Measurements from ENCODE around the gene MYBPC3. TPM values are rescaled to one million over a fixed set of nuclear protein-coding genes. Genes with fewer than 3 reads are reported as not detected.
A peak's percentile ranks its signal among the peaks of the same experiment; 100 is the strongest.

The MYBPC3 gene
- total RNA-seq (2021) (0.07 TPM in 2 of 3 replicates, not detected in the other), Bru-seq, nascent RNA (percentile 0 among the genes with signal in this experiment)
- long read RNA-seq, experiment 1 = 0 reads
- long read RNA-seq, experiment 2 = 0 reads
- long read RNA-seq, experiment 3 = 0 reads

DNA sequence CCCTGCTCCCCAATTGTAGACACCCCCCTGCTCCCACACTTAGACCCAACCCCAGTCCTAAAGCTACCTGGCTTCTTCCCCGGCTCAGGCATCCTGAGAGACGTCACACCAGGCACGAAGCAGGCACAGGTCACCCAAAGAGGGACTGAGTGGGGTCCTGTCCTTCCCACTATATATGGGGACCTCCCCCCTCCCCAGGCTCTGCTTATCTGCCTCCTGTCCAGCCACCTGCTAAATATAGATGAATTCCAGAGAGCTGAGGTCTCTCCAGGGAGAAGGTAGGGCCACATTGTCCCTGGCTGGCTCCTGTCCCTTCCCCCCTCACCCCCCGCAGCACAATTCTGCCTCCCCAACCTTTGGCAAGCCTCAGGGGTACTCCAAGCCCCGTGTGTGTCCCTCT, at the start of gene MYBPC3:
Gene MYBPC3, minus strand, starts transcription at position 147 of the 400 bp plus-strand sequence. Its CDS starts 55 bp downstream, at position 92.
- H3K9me3 Mint-ChIP-seq = no peaks in the 10 kb centered on the region
- ChIA-PET CTCF (interaction anchor here (1.2 kb wide), 1 partner anchor 119 kb away, joined by 3 read pairs; no protein-coding TSS in a partner anchor), POLR2A (no interaction called here)
- no peak within 1 kb of the TSS for H3K4me3 Mint-ChIP-seq
- no peak for ATAC-seq
- DNase-seq (ENCODE audit: low spot score) = no peak
- no peaks in the 10 kb centered on the region for H3K36me3 Mint-ChIP-seq
- H3K27me3 Mint-ChIP-seq (ENCODE audit: low read depth) = no peaks in the 10 kb centered on the region
- H3K4me1 Mint-ChIP-seq = peaks cover 13% of the 10 kb centered on the region
- TF ChIP-seq CREM (CRISPR knock-in tag; IDR thresholded peaks at IDR 0.05) (no peak), ZNF512 (CRISPR knock-in tag; IDR thresholded peaks at IDR 0.05; ENCODE audit: borderline replicate concordance) (no peak), PRRX2 (CRISPR knock-in tag; IDR thresholded peaks at IDR 0.05) (no peak), CDX4 (CRISPR knock-in tag; IDR thresholded peaks at IDR 0.05; ENCODE audit: borderline replicate concordance) (no peak), STAT6 (CRISPR knock-in tag; conservative IDR thresholded peaks at IDR 0.05; ENCODE audit: low read depth) (no peak)
- H3K27ac Mint-ChIP-seq = no peak within 1 kb of the TSS

DNA sequence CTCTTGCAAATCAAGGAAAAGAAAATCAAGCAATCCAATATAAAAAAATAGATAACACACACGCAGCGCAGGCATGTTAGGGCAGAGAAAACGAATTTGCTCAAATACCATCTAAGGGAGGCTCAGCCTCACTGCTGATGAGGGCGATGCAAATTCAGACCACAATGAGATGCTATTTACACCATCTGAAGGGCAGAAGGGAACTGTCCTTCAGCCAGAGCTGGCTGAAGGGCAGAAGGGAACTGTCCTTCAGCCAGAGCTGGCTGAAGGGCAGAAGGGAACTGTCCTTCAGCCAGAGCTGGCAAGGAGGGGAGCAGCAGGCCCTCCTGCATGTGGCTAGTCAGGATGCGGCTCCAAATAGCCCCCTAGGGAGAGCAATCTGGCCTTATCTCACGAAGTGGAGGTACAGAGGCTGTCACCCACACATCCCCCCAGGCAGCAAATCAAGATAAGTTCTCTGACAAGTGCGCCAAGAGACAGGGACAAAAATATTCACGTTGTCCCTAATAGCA, 48.3 kb upstream of the MYBPC3 start:
- no peaks in the 10 kb centered on the region for H3K9me3 Mint-ChIP-seq
- ATAC-seq (peak; percentile 56), DNase-seq (ENCODE audit: low spot score) (no peak)
- ChIA-PET POLR2A (interaction anchor here (0.6 to 1.5 kb wide), 3 partner anchors 24 to 315 kb away, joined by 3 to 8 read pairs (median 3); no protein-coding TSS in a partner anchor), CTCF (interaction anchor here (0.6 to 3.3 kb wide), 10 partner anchors 10 to 488 kb away, joined by 3 to 20 read pairs (median 5); no protein-coding TSS in a partner anchor)
- peak overlapping the region; percentile 79 for H3K4me3 Mint-ChIP-seq
- H3K36me3 Mint-ChIP-seq = no peaks in the 10 kb centered on the region
- H3K27me3 Mint-ChIP-seq (ENCODE audit: low read depth) = no peaks in the 10 kb centered on the region
- peak overlapping the region; percentile 97 for H3K27ac Mint-ChIP-seq
- peaks cover 31% of the 10 kb centered on the region for H3K4me1 Mint-ChIP-seq
- TF ChIP-seq JAZF1 (CRISPR knock-in tag; IDR thresholded peaks at IDR 0.05) = no peak
- no peak for TF ChIP-seq ZBTB43 (CRISPR knock-in tag; IDR thresholded peaks at IDR 0.05)
- TF ChIP-seq, protein P1, sequence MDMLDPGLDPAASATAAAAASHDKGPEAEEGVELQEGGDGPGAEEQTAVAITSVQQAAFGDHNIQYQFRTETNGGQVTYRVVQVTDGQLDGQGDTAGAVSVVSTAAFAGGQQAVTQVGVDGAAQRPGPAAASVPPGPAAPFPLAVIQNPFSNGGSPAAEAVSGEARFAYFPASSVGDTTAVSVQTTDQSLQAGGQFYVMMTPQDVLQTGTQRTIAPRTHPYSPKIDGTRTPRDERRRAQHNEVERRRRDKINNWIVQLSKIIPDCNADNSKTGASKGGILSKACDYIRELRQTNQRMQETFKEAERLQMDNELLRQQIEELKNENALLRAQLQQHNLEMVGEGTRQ (CRISPR knock-in tag; IDR thresholded peaks at IDR 0.05) = no peak
- no peak for TF ChIP-seq FOXP1 (CRISPR knock-in tag; IDR thresholded peaks at IDR 0.05; ENCODE audit: borderline replicate concordance)
- TF ChIP-seq, protein P2, sequence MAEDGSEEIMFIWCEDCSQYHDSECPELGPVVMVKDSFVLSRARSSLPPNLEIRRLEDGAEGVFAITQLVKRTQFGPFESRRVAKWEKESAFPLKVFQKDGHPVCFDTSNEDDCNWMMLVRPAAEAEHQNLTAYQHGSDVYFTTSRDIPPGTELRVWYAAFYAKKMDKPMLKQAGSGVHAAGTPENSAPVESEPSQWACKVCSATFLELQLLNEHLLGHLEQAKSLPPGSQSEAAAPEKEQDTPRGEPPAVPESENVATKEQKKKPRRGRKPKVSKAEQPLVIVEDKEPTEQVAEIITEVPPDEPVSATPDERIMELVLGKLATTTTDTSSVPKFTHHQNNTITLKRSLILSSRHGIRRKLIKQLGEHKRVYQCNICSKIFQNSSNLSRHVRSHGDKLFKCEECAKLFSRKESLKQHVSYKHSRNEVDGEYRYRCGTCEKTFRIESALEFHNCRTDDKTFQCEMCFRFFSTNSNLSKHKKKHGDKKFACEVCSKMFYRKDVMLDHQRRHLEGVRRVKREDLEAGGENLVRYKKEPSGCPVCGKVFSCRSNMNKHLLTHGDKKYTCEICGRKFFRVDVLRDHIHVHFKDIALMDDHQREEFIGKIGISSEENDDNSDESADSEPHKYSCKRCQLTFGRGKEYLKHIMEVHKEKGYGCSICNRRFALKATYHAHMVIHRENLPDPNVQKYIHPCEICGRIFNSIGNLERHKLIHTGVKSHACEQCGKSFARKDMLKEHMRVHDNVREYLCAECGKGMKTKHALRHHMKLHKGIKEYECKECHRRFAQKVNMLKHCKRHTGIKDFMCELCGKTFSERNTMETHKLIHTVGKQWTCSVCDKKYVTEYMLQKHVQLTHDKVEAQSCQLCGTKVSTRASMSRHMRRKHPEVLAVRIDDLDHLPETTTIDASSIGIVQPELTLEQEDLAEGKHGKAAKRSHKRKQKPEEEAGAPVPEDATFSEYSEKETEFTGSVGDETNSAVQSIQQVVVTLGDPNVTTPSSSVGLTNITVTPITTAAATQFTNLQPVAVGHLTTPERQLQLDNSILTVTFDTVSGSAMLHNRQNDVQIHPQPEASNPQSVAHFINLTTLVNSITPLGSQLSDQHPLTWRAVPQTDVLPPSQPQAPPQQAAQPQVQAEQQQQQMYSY (CRISPR knock-in tag; IDR thresholded peaks at IDR 0.05) = no peak
- no peak for TF ChIP-seq ELF4 (CRISPR knock-in tag; IDR thresholded peaks at IDR 0.05; ENCODE audit: low read depth)
- no peak for TF ChIP-seq ZMAT4 (CRISPR knock-in tag; IDR thresholded peaks at IDR 0.05)
- no peak for TF ChIP-seq CREB1 (CRISPR knock-in tag; IDR thresholded peaks at IDR 0.05)
- no peak for TF ChIP-seq CBFB (CRISPR knock-in tag; IDR thresholded peaks at IDR 0.05; ENCODE audit: low read depth)
- TF ChIP-seq, protein P3, sequence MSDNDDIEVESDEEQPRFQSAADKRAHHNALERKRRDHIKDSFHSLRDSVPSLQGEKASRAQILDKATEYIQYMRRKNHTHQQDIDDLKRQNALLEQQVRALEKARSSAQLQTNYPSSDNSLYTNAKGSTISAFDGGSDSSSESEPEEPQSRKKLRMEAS (CRISPR knock-in tag; IDR thresholded peaks at IDR 0.05) = no peak
- TF ChIP-seq TEAD4 (CRISPR knock-in tag; IDR thresholded peaks at IDR 0.05) = no peak
- no peak for TF ChIP-seq SOX15 (CRISPR knock-in tag; IDR thresholded peaks at IDR 0.05)
- TF ChIP-seq, protein P4, sequence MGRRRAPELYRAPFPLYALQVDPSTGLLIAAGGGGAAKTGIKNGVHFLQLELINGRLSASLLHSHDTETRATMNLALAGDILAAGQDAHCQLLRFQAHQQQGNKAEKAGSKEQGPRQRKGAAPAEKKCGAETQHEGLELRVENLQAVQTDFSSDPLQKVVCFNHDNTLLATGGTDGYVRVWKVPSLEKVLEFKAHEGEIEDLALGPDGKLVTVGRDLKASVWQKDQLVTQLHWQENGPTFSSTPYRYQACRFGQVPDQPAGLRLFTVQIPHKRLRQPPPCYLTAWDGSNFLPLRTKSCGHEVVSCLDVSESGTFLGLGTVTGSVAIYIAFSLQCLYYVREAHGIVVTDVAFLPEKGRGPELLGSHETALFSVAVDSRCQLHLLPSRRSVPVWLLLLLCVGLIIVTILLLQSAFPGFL (CRISPR knock-in tag; IDR thresholded peaks at IDR 0.05; ENCODE audit: borderline replicate concordance) = no peak
- no peak for TF ChIP-seq ZNF138 (CRISPR knock-in tag; conservative IDR thresholded peaks at IDR 0.05)
- no peak for TF ChIP-seq RELA (CRISPR knock-in tag; IDR thresholded peaks at IDR 0.05; ENCODE audit: borderline replicate concordance)
- no peak for TF ChIP-seq ZNF121 (CRISPR knock-in tag; IDR thresholded peaks at IDR 0.05)
- TF ChIP-seq SMAD4 (CRISPR knock-in tag; IDR thresholded peaks at IDR 0.05) = no peak

All from WTC11 (cell line).